GM21529 (cell line): ENCODE data around the gene TBC1D5.
A peak's percentile ranks its signal among the peaks of the same experiment; 100 is the strongest.

Experiments
- ATAC-seq: cut with Tn5 transposase; IDR thresholded peaks from one replicate; pipeline ENCODE4 v1.9.1; 2021; ENCODE audit not compliant: unreplicated experiment

The TBC1D5 gene

DNA sequence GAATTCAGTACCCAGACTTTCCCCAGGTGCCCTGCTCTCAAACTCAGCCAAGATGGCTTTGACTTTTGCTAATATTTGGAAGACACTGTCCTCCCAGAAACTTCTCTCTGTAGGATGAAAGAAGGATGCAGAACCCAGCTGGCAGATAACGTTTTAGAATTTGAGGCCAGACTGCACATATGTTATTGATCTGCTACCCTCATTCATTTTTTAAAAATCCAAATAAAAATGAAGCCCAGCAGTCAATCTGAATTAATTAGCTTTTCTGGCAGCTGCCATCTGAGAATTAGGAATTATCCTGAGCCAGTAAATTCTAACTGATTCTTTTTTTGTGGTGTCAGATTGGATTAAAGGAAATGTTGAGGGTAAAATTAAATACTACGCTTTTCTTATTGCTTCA, 621.1 kb downstream of the TBC1D5 start:
- ATAC-seq, result no peak

DNA sequence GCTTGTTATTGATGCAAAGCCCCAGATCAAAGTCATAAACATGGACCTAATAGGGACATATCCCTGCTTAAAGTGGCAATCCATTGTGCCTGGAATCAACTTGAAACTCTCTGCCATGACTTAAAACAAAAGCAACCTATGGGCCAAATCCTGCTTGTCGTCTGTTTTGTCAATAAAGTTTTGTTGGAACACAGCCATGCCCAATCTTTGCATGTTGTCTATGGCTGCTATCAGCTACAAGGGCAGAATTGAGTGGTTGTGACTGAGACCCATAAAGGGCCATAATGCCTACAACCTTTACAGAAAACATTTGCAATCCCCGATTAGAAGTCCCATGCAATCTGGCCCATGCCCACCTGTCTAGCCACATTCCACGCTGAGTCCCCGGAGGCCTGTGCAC, 622.3 kb downstream of the TBC1D5 start:
- ATAC-seq, result no peak

DNA sequence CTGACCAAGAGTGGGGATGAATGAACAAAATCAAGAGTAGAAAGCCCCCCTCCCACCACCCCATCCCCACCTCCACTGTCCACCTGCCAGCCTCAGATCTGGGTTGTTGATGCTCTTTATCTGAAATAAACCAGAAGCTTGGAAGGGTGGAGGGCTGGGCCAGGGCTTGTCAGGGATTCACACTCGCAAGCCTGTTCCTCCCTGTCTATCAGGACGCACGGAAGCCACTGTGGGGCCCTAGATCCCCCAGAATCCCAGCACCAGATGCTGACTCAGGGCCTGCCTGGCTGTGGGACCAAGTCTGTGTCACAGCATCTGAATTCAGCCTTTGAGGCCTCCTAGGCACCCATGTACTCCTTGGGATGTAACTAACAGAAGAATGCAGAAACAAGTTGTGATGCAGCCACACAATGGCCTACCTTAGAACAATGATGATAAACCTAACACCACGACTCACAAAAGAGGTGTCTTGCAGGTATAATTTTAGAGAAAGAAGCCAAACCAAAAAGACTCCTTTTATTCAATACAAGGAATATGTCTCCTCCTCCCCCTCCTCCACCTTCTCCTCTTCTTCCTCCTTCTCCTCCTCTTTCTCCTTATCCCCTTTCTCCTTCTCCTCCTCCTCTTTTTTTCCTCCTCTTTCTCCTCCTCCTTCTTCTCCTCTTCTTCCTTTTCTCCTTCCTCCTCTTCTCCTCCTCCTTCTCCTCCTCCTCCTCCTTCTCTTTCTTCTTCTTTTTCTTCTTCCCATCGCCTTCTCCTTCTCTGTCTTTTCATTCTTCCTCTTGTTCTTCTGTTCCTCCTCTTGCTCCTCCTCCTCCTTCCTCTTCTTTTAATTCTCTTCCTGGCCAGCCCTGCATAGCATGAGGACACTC, 623.0 kb downstream of the TBC1D5 start:
- ATAC-seq, result no peak

DNA sequence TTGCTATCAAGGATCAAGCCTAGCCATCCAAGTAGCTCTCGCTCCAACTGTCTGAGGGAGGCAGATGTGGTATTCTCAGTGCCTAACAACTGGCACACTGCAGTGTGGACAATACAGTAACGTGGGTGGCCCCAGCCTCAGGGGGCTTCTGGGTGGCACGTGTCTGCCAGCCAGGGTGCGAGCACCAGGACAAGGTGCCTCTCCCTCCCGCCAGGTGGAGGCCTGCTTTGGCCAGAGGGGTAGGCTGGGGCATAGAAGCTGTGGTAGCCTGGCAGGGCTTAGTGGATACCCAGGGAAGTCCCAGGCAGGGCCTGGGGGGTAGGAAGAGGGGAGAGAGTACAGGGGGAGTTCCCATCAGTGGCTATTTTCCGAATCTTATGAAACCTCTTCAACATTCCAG, 623.7 kb downstream of the TBC1D5 start:
- ATAC-seq, result no peak

- ATAC-seq, result no peak
These were observed 626.3 kb downstream of the TBC1D5 start for GRCh38 chr3:17116007-17116600.

DNA sequence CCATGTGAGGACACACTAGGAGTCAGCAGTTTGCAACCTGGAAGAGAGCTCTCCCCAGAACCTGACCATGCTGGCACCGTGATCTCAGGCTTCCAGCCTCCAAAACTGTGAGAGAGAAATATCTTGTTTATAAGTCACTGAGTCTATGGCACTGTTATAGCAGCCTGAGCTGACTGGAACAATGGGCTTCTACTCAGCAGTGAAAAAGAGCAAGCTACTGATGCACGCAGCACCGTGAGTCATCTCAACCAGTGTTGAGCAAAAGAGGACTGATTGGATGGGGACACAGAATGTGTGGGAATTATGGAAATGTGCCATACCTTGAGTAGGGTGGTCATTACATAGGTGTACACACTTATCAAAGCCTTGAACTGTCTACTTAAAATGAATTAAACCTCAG, 627.2 kb downstream of the TBC1D5 start:
- no peak for ATAC-seq

DNA sequence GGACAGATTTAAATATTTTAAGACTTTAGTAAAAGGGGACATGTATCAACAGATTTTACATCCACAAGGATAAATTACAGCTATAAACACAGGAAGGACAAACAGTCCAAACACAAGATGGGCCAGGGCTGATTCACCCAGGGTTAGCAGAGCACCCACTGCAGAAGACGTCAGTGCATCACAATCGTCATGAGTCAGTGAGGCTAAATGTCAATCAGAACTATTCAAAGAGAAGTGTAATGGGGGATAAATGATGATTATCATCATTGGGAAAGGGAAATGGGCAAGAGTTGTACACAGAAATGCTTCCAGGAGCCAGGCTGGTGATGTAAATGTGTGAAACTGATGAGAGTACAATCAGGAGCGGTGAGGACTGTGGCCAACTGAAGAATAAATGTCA, 630.8 kb downstream of the TBC1D5 start:
- no peak for ATAC-seq

DNA sequence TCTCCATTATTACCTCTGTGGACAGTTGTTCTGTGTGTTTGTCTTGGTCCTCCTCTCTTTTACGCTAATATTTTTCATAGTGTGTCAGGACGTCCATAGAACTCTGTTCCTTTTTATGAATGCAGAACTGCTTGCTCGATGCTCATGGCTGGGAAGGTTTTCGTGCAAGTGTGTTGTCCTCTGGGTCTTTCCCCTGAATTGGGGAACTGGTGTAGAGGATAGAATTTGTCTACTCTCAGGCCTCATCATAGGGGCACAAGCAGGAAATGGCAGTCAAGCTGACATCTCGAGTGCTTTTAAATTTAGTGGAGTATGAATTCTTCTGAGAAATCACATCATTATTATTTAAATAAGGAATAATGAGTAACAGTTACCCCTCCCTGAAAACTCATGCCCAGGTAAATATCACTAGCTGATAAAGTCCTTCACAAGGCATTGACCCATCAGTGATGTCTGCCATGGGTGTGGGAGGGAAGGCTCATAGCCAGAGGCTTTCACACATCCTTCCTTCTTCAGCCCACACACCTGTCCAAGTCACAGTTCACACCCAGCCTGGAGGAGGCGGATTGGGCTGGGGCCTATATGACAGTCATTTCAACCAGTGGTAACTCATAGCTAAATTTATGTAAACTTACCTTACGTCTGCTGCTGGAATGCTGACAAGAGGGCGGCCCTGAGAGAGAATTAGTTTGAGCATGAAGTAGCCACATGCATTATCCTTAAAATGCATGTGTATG, 631.6 kb downstream of the TBC1D5 start:
- ATAC-seq, result peak; percentile 62
